Bronchial epithelial cell (primary cell): ENCODE measurements around the gene URAD. TPM values are rescaled to one million over a fixed set of nuclear protein-coding genes. Genes with fewer than 3 reads are reported as not detected.
A peak's percentile ranks its signal among the peaks of the same experiment; 100 is the strongest.

Experiments
- DNase-seq: peaks from one replicate; pipeline ENCODE4 v3.0.0-alpha.2; 2010; ENCODE audit warnings: low read depth
- FAIRE-seq: peaks from 2 replicates; lab custom pipeline; 2011; peaks lifted over from hg19 to GRCh38; lab: Jason Lieb, UNC
- H3K27me3 ChIP-seq: 2 replicates; pipeline ENCODE4 v1.5.1; 2011; ENCODE audit warnings: low read length; ENCODE audit not compliant: control insufficient read depth, insufficient read depth
- H3K36me3 ChIP-seq: 2 replicates; pipeline ENCODE4 v1.5.1; 2011; ENCODE audit warnings: low read length; ENCODE audit not compliant: control insufficient read depth, insufficient read depth
- H3K4me3 ChIP-seq: 2 replicates; pipeline ENCODE4 v1.5.1; 2011; ENCODE audit warnings: mild to moderate bottlenecking, low read depth, low read length, control low read depth
- total RNA-seq: library from RNA; depleted of rRNA; stranded (reverse); fragments of >200 nt; gene quantifications from 2 replicates; pipeline ENCODE4 v1.2.1, GENCODE V29; 2014
- TF ChIP-seq, protein P1 (sequence below): IDR thresholded peaks from 2 replicates; pipeline ENCODE4 v1.5.1; 2011; ENCODE audit warnings: mild to moderate bottlenecking, moderate library complexity, low read length, control low read depth, inconsistent platforms; ENCODE audit not compliant: insufficient read depth, severe bottlenecking

Gene URAD
- total RNA-seq, 1 donor from 2014 or later = not detected

DNA sequence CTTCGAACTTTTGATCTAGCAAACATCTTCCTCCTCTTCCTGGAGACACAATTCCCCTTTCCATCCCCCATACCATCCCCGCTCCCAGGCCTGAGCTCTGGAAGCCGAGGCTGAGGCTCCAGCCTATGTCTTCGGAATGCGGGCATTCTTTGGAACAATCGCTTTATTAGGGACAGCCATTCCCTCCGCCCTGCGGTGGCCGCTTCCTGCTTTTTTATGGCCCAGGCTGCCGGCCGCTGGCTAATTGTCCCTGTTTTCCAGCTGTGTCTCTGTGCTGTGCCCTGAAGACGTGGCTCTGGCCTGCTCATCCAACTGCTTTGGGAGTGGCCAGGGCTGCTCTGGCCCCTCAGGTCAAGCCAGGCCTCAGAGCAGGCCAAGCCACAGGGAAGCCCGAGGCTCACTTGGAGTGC is 17.3 kb downstream of the URAD start:
- TF ChIP-seq, protein P1, sequence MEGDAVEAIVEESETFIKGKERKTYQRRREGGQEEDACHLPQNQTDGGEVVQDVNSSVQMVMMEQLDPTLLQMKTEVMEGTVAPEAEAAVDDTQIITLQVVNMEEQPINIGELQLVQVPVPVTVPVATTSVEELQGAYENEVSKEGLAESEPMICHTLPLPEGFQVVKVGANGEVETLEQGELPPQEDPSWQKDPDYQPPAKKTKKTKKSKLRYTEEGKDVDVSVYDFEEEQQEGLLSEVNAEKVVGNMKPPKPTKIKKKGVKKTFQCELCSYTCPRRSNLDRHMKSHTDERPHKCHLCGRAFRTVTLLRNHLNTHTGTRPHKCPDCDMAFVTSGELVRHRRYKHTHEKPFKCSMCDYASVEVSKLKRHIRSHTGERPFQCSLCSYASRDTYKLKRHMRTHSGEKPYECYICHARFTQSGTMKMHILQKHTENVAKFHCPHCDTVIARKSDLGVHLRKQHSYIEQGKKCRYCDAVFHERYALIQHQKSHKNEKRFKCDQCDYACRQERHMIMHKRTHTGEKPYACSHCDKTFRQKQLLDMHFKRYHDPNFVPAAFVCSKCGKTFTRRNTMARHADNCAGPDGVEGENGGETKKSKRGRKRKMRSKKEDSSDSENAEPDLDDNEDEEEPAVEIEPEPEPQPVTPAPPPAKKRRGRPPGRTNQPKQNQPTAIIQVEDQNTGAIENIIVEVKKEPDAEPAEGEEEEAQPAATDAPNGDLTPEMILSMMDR = no peak
- DNase-seq (no peak), FAIRE-seq (no peak)
- no peak overlapping the region for H3K4me3 ChIP-seq
- H3K36me3 ChIP-seq = no peaks in the 10 kb centered on the region
- peaks cover 74% of the 10 kb centered on the region for H3K27me3 ChIP-seq

DNA sequence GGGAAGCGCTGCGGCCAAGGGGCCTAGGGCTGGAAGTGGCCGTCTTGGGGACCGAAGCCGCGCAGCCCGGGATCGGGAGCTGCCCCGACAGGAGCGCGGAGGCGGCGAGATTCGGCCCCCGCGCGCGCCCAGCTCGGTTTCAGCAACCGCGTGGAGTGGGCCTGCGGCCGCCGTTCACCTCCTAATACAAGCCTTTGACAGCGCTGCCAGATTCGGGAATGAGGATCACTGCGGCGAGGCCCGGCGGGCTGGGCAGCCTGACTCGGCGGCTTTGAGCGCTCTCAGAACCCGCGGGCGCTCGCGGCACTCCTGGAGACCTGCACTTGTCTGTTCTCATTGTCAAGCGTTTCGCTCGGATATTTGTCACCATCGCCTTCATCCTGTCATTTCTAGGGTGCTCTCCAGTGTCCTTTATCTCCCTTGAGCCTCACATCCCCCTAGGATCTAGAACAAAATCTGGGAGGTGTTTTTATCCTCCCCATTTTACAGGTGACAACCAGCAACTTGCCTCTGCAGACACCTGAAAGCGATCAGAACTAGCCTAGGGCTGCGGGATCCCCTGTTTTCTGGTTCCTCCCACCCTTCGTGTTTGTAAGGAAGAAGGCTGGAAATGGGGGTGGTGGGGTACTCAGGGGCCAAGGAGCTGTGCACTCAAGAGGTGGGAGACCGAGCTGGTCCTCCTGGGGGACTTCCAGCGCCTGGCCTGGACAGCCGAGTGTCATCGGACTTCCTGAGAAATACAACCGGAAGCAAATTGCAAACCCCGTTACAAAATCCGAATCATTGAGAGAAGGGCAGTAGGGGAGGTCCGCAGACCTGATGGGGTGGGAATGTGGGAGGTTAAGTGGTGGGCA is 17.9 kb downstream of the URAD start:
- Histone ChIP-seq H3K36me3 (no peaks in the 10 kb centered on the region), H3K27me3 (peaks cover 74% of the 10 kb centered on the region), H3K4me3 (no peak overlapping the region)
- FAIRE-seq (no peak), DNase-seq (no peak)
- TF ChIP-seq, protein P1 = no peak

DNA sequence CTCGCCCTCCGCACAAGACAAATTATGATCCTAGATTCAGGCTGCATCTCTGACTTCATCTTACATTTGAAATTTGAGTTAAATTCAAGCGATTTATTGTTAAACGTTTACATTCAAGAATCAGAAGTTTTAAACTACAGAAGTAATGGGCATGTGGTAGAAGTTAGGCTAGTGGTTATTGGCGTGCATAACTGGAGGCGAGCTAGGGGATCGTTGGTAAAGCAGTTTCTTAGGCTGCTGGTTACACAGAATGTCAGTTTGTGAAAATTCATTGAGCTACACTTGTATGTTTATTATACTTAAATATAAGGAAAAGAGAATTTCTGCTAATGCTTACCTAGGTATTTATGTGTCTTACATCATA is 18.6 kb downstream of the URAD start:
- TF ChIP-seq, protein P1 = no peak
- DNase-seq = no peak
- Histone ChIP-seq H3K4me3 (no peak overlapping the region), H3K36me3 (no peaks in the 10 kb centered on the region), H3K27me3 (peaks cover 75% of the 10 kb centered on the region)
- FAIRE-seq = no peak

DNA sequence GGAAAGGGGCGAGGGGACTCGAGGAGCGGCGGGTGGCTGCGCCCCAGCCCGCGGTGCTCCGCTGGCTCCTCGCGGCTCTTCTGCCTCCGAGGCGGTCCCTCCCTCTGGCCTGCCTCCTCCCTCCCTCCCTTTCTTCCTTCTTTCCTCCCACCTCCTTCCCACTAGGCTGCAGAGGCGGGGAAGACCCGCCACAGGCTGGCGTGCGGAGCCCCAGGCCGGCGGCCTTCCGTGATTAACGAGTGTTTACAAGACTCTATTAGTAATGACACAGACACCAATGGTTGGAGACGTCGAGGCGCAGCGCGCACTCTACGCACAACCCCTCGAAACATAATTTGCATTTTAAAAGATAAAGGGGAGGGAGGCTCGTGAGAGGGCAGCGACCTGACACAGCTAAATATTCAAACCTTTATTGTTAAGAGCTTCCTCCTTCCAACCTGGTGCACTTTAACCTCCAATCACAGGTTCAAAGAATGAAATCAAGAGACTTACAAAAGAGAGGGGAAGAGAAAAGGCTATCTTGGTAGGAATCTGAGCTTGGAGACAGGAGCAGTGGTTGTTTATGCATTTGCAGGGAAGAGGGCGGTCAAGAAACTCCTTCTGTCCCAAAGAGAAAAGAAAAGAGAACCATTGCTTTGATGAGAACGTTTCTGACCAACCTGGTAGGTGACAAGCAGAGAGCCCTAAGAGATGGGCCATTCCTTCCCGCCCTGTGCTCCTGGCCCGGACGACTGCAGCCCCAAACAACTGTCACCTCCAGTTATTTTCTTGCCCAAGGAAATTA is 19.2 kb downstream of the URAD start, which contains the start of gene CDX2:
CDX2 (minus strand) TSS at position 234 of the 784 bp plus-strand sequence. CDS start 309 bp downstream, outside the sequence.
- Histone ChIP-seq H3K27me3 (peaks cover 74% of the 10 kb centered on the region), H3K4me3 (no peak within 1 kb of the TSS), H3K36me3 (no peaks in the 10 kb centered on the region)
- DNase-seq = no peak
- TF ChIP-seq, protein P1 = no peak
- peak; percentile 7 for FAIRE-seq

DNA sequence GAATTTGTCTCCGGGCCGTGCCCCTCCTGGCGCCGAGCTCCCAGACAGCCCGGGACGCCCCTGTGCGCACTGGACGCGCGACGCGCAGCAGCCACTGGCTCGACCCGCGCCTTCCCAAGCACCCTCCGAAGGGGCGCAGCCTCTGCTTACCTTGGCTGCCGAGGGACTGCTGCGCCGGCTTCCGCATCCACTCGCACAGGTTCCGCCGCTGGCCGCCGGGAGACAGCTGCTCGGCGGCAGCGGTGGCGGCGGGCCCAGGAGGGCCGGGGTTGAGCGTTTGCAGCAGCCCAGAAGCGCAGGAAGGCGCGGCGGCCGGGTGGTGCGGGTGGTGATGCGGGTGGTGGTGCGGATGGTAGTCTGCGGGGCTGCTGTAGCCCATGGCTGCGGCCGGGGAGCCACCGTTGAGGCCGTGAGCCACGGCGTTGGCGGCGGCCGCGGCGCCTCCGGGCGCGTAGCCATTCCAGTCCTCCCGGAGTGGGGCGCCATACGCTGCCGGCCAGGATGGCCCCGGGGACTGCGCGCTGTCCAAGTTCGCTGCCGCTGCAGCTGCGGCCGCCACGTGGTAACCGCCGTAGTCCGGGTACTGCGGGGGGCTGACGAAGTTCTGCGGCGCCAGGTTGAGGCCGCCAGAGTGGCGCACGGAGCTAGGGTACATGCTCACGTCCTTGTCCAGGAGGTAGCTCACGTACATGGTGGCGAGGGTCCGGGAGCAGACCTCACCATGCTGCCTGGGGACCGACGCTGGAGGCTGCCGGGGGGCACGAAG is 20.0 kb downstream of the URAD start:
- Histone ChIP-seq H3K27me3 (peaks cover 69% of the 10 kb centered on the region), H3K36me3 (no peaks in the 10 kb centered on the region), H3K4me3 (no peak overlapping the region)
- no peak for DNase-seq
- no peak for FAIRE-seq
- TF ChIP-seq, protein P1 = no peak
